Nephron (organoid): ENCODE measurements around the gene PTX4.

ENCODE experiments used
- H3K27ac Mint-ChIP-seq, 3 experiments: 2 replicates each; pipeline ENCODE4 v1.8.0; 2020; ENCODE audit warnings: mixed read lengths in 3 of 3, mild to moderate bottlenecking in 2 of 3, moderate library complexity in 1 of 3
- H3K27me3 Mint-ChIP-seq: 2 replicates; pipeline ENCODE4 v1.8.0; 2021; ENCODE audit warnings: low read depth, mild to moderate bottlenecking, moderate library complexity, mixed read lengths
- H3K36me3 Mint-ChIP-seq: 2 replicates; pipeline ENCODE4 v1.8.0; 2020; ENCODE audit warnings: low read depth, mixed read lengths
- H3K4me1 Mint-ChIP-seq: 2 replicates; pipeline ENCODE4 v1.8.0; 2020; ENCODE audit warnings: mixed read lengths
- H3K4me3 Mint-ChIP-seq, 3 experiments: 2 replicates each; pipeline ENCODE4 v1.8.0; 2020; ENCODE audit warnings: mild to moderate bottlenecking in 3 of 3, mixed read lengths in 3 of 3, moderate library complexity in 2 of 3
- H3K9me3 Mint-ChIP-seq: 2 replicates; pipeline ENCODE4 v1.8.0; 2020; ENCODE audit warnings: mixed read lengths
- CTCF ChIP-seq, 3 experiments: fragments of 200-600 bp; sonication (generic); IDR thresholded peaks; one replicate each; pipeline ENCODE4 v1.5.0; 2021; ENCODE audit warnings: antibody characterized with exemption in 3 of 3; ENCODE audit not compliant: unreplicated experiment in 3 of 3

The PTX4 gene

GRCh38 chr16:1492923-1493745, 4.4 kb upstream of the PTX4 start, which contains the start of gene TELO2:
TELO2 (plus strand) TSS chr16:1493360; CDS start chr16:1494282, 922 bp downstream.
- Mint-ChIP-seq H3K36me3 (peaks cover 4% of the 10 kb centered on the region), H3K4me3 (peak within 1 kb of the TSS; percentile 94 to 95 (median 95)), H3K4me1 (peaks cover 16% of the 10 kb centered on the region), H3K27ac (peak within 1 kb of the TSS; percentile 92 to 99 (median 95)), H3K9me3 (no peaks in the 10 kb centered on the region), H3K27me3 (peaks cover 4% of the 10 kb centered on the region)
- no peak for TF ChIP-seq CTCF (IDR thresholded peaks at IDR 0.05; ENCODE audit: unreplicated experiment in 3 of 3)

- H3K9me3 Mint-ChIP-seq = no peaks in the 10 kb centered on the region
- peaks cover 16% of the 10 kb centered on the region for H3K4me1 Mint-ChIP-seq
- H3K27me3 Mint-ChIP-seq = peaks cover 4% of the 10 kb centered on the region
- H3K27ac Mint-ChIP-seq = peak overlapping the region; percentile 92 to 99 (median 95)
- H3K36me3 Mint-ChIP-seq = no peaks in the 10 kb centered on the region
- H3K4me3 Mint-ChIP-seq = peak overlapping the region; percentile 94 to 95 (median 95)
- TF ChIP-seq CTCF (IDR thresholded peaks at IDR 0.05; ENCODE audit: unreplicated experiment in 3 of 3) = no peak
Observed at GRCh38 chr16:1492082-1492922, 3.6 kb upstream of the PTX4 start.

- TF ChIP-seq CTCF (IDR thresholded peaks at IDR 0.05; ENCODE audit: unreplicated experiment in 3 of 3) = no peak
- peaks cover 4% of the 10 kb centered on the region for H3K27me3 Mint-ChIP-seq
Observed at GRCh38 chr16:1491327-1491726, 2.6 kb upstream of the PTX4 start.

GRCh38 chr16:1489077-1489476, 333 bp upstream of the PTX4 start:
- peaks cover 13% of the 10 kb centered on the region for H3K27me3 Mint-ChIP-seq
- TF ChIP-seq CTCF (IDR thresholded peaks at IDR 0.05; ENCODE audit: unreplicated experiment in 3 of 3) = no peak
- H3K27ac Mint-ChIP-seq = no peak overlapping the region
- no peaks in the 10 kb centered on the region for H3K36me3 Mint-ChIP-seq
- H3K4me1 Mint-ChIP-seq = peaks cover 7% of the 10 kb centered on the region
- no peaks in the 10 kb centered on the region for H3K9me3 Mint-ChIP-seq
- no peak overlapping the region for H3K4me3 Mint-ChIP-seq

More at GRCh38 chr16:1491327-1491726, 2.6 kb upstream of the PTX4 start:
- H3K4me3 Mint-ChIP-seq = peak overlapping the region; percentile 34 to 74 (median 64)
- H3K36me3 Mint-ChIP-seq = no peaks in the 10 kb centered on the region
- peak overlapping the region in 1 of 3 experiments; percentile 24 for H3K27ac Mint-ChIP-seq
- H3K9me3 Mint-ChIP-seq = no peaks in the 10 kb centered on the region
- peaks cover 16% of the 10 kb centered on the region for H3K4me1 Mint-ChIP-seq

GRCh38 chr16:1488054-1488601, 616 bp downstream of the PTX4 start:
- Mint-ChIP-seq H3K27ac (no peak overlapping the region), H3K27me3 (peaks cover 19% of the 10 kb centered on the region), H3K4me3 (no peak overlapping the region), H3K9me3 (no peaks in the 10 kb centered on the region), H3K4me1 (peaks cover 7% of the 10 kb centered on the region), H3K36me3 (no peaks in the 10 kb centered on the region)
- TF ChIP-seq CTCF (IDR thresholded peaks at IDR 0.05; ENCODE audit: unreplicated experiment in 3 of 3) = no peak
